ENCODE data around the gene TOP2A.

The TOP2A gene

GRCh38 chr17:40363111-40363827, 54.4 kb downstream of the TOP2A start:
- Histone ChIP-seq H3K27ac (ENCODE audit: low read depth, low read length) (no peak overlapping the region), H3K9ac (ENCODE audit: low read length) (peak overlapping the region; percentile 54), H3K18ac (ENCODE audit: low read length) (no peak overlapping the region), H3K4me1 (ENCODE audit: control insufficient read depth, low read depth, low read length) (no peaks in the 10 kb centered on the region), H3K4ac (ENCODE audit: low read depth, low read length) (no peak overlapping the region), H3K56ac (ENCODE audit: low read length) (peak overlapping the region; percentile 86), H4K5ac (ENCODE audit: low read length) (no peak overlapping the region), H2BK15ac (replicated peaks; ENCODE audit: low read depth) (no peak overlapping the region), H3K36me3 (ENCODE audit: control insufficient read depth, insufficient read depth, low read length) (no peaks in the 10 kb centered on the region), H3K79me1 (ENCODE audit: low read length) (no peaks in the 10 kb centered on the region), H3K4me3 (ENCODE audit: low read length) (peak overlapping the region; percentile 28), H2BK120ac (ENCODE audit: low read depth, low read length) (no peak overlapping the region), H3K23ac (ENCODE audit: low read length) (peak overlapping the region; percentile 97), H3K27me3 (ENCODE audit: insufficient read depth, low read length, poor library complexity) (peaks cover 4% of the 10 kb centered on the region), H2BK5ac (ENCODE audit: low read length) (no peak overlapping the region), H3K79me2 (ENCODE audit: control insufficient read depth, insufficient read depth, low read length) (no peaks in the 10 kb centered on the region), H2AK5ac (ENCODE audit: low read length) (no peak overlapping the region), H4K8ac (ENCODE audit: low read depth, low read length) (no peak overlapping the region), H3K4me2 (ENCODE audit: low read length) (peak overlapping the region; percentile 61)
- no peak for DNase-seq
- no CpG with 5 or more reads among the region's 91 CpGs for WGBS (ENCODE audit: extremely low coverage, insufficient coverage, low lambda C conversion rate)

- no peak overlapping the region for H3K27ac ChIP-seq (ENCODE audit: low read depth, low read length)
- no peak overlapping the region for H3K18ac ChIP-seq (ENCODE audit: low read length)
- no peak overlapping the region for H2BK15ac ChIP-seq (replicated peaks; ENCODE audit: low read depth)
- no CpG with 5 or more reads among the region's 58 CpGs for WGBS (ENCODE audit: extremely low coverage, insufficient coverage, low lambda C conversion rate)
- H2AK5ac ChIP-seq (ENCODE audit: low read length): no peak overlapping the region
- H3K27me3 ChIP-seq (ENCODE audit: insufficient read depth, low read length, poor library complexity): peaks cover 4% of the 10 kb centered on the region
- H2BK120ac ChIP-seq (ENCODE audit: low read depth, low read length): no peak overlapping the region
- no peak overlapping the region for H4K5ac ChIP-seq (ENCODE audit: low read length)
- H3K4me3 ChIP-seq (ENCODE audit: low read length): no peak overlapping the region
- H3K9ac ChIP-seq (ENCODE audit: low read length): peak overlapping the region; percentile 54
- H3K56ac ChIP-seq (ENCODE audit: low read length): peak overlapping the region; percentile 86
- DNase-seq: peak; percentile 91
- H3K4me1 ChIP-seq (ENCODE audit: control insufficient read depth, low read depth, low read length): no peaks in the 10 kb centered on the region
- H3K36me3 ChIP-seq (ENCODE audit: control insufficient read depth, insufficient read depth, low read length): no peaks in the 10 kb centered on the region
- no peak overlapping the region for H3K4ac ChIP-seq (ENCODE audit: low read depth, low read length)
- H3K79me1 ChIP-seq (ENCODE audit: low read length): no peaks in the 10 kb centered on the region
- no peak overlapping the region for H3K23ac ChIP-seq (ENCODE audit: low read length)
- H3K79me2 ChIP-seq (ENCODE audit: control insufficient read depth, insufficient read depth, low read length): no peaks in the 10 kb centered on the region
- H3K4me2 ChIP-seq (ENCODE audit: low read length): peak overlapping the region; percentile 61
- H4K8ac ChIP-seq (ENCODE audit: low read depth, low read length): no peak overlapping the region
- no peak overlapping the region for H2BK5ac ChIP-seq (ENCODE audit: low read length)
These were observed 55.0 kb downstream of the TOP2A start for GRCh38 chr17:40362696-40363110.

- no peaks in the 10 kb centered on the region for H3K79me2 ChIP-seq (ENCODE audit: control insufficient read depth, insufficient read depth, low read length)
- peaks cover 4% of the 10 kb centered on the region for H3K27me3 ChIP-seq (ENCODE audit: insufficient read depth, low read length, poor library complexity)
- no peak overlapping the region for H3K27ac ChIP-seq (ENCODE audit: low read depth, low read length)
- no peaks in the 10 kb centered on the region for H3K36me3 ChIP-seq (ENCODE audit: control insufficient read depth, insufficient read depth, low read length)
- no peak overlapping the region for H4K5ac ChIP-seq (ENCODE audit: low read length)
- no peak overlapping the region for H3K4me2 ChIP-seq (ENCODE audit: low read length)
- H3K18ac ChIP-seq (ENCODE audit: low read length): no peak overlapping the region
- no peak overlapping the region for H3K56ac ChIP-seq (ENCODE audit: low read length)
- no peak overlapping the region for H3K4me3 ChIP-seq (ENCODE audit: low read length)
- H3K79me1 ChIP-seq (ENCODE audit: low read length): no peaks in the 10 kb centered on the region
- H3K4me1 ChIP-seq (ENCODE audit: control insufficient read depth, low read depth, low read length): no peaks in the 10 kb centered on the region
- DNase-seq: no peak
- no peak overlapping the region for H2AK5ac ChIP-seq (ENCODE audit: low read length)
- H3K23ac ChIP-seq (ENCODE audit: low read length): no peak overlapping the region
- H2BK15ac ChIP-seq (replicated peaks; ENCODE audit: low read depth): no peak overlapping the region
- no peak overlapping the region for H4K8ac ChIP-seq (ENCODE audit: low read depth, low read length)
- H3K4ac ChIP-seq (ENCODE audit: low read depth, low read length): no peak overlapping the region
- no peak overlapping the region for H3K9ac ChIP-seq (ENCODE audit: low read length)
- no CpG with 5 or more reads among the region's 24 CpGs for WGBS (ENCODE audit: extremely low coverage, insufficient coverage, low lambda C conversion rate)
- H2BK5ac ChIP-seq (ENCODE audit: low read length): no peak overlapping the region
- no peak overlapping the region for H2BK120ac ChIP-seq (ENCODE audit: low read depth, low read length)
These were observed 55.6 kb downstream of the TOP2A start for GRCh38 chr17:40361925-40362695.

- no peak overlapping the region for H4K5ac ChIP-seq (ENCODE audit: low read length)
- H3K23ac ChIP-seq (ENCODE audit: low read length): no peak overlapping the region
- H3K4me1 ChIP-seq (ENCODE audit: control insufficient read depth, low read depth, low read length): no peaks in the 10 kb centered on the region
- H3K18ac ChIP-seq (ENCODE audit: low read length): no peak overlapping the region
- no peak overlapping the region for H2BK5ac ChIP-seq (ENCODE audit: low read length)
- no peak overlapping the region for H2BK120ac ChIP-seq (ENCODE audit: low read depth, low read length)
- no peak overlapping the region for H3K4me3 ChIP-seq (ENCODE audit: low read length)
- DNase-seq: no peak
- peaks cover 4% of the 10 kb centered on the region for H3K27me3 ChIP-seq (ENCODE audit: insufficient read depth, low read length, poor library complexity)
- WGBS (ENCODE audit: extremely low coverage, insufficient coverage, low lambda C conversion rate): no CpG with 5 or more reads among the region's 32 CpGs
- H2AK5ac ChIP-seq (ENCODE audit: low read length): no peak overlapping the region
- no peak overlapping the region for H3K4ac ChIP-seq (ENCODE audit: low read depth, low read length)
- no peaks in the 10 kb centered on the region for H3K79me2 ChIP-seq (ENCODE audit: control insufficient read depth, insufficient read depth, low read length)
- no peaks in the 10 kb centered on the region for H3K36me3 ChIP-seq (ENCODE audit: control insufficient read depth, insufficient read depth, low read length)
- no peak overlapping the region for H4K8ac ChIP-seq (ENCODE audit: low read depth, low read length)
- peak overlapping the region; percentile 34 for H3K56ac ChIP-seq (ENCODE audit: low read length)
- H3K79me1 ChIP-seq (ENCODE audit: low read length): no peaks in the 10 kb centered on the region
- H3K27ac ChIP-seq (ENCODE audit: low read depth, low read length): no peak overlapping the region
- H2BK15ac ChIP-seq (replicated peaks; ENCODE audit: low read depth): no peak overlapping the region
- H3K9ac ChIP-seq (ENCODE audit: low read length): no peak overlapping the region
- no peak overlapping the region for H3K4me2 ChIP-seq (ENCODE audit: low read length)
These were observed 56.4 kb downstream of the TOP2A start for GRCh38 chr17:40361063-40361924.

GRCh38 chr17:40360091-40360490, 57.6 kb downstream of the TOP2A start:
- Histone ChIP-seq H2BK120ac (ENCODE audit: low read depth, low read length) (no peak overlapping the region), H2BK5ac (ENCODE audit: low read length) (no peak overlapping the region), H4K5ac (ENCODE audit: low read length) (no peak overlapping the region), H3K4me3 (ENCODE audit: low read length) (no peak overlapping the region), H3K79me2 (ENCODE audit: control insufficient read depth, insufficient read depth, low read length) (no peaks in the 10 kb centered on the region), H3K56ac (ENCODE audit: low read length) (no peak overlapping the region), H2BK15ac (replicated peaks; ENCODE audit: low read depth) (no peak overlapping the region), H3K4ac (ENCODE audit: low read depth, low read length) (no peak overlapping the region), H2AK5ac (ENCODE audit: low read length) (no peak overlapping the region), H3K18ac (ENCODE audit: low read length) (no peak overlapping the region), H3K27ac (ENCODE audit: low read depth, low read length) (no peak overlapping the region), H3K4me1 (ENCODE audit: control insufficient read depth, low read depth, low read length) (no peaks in the 10 kb centered on the region), H3K36me3 (ENCODE audit: control insufficient read depth, insufficient read depth, low read length) (no peaks in the 10 kb centered on the region), H4K8ac (ENCODE audit: low read depth, low read length) (no peak overlapping the region), H3K23ac (ENCODE audit: low read length) (no peak overlapping the region), H3K79me1 (ENCODE audit: low read length) (no peaks in the 10 kb centered on the region), H3K27me3 (ENCODE audit: insufficient read depth, low read length, poor library complexity) (peaks cover 4% of the 10 kb centered on the region), H3K4me2 (ENCODE audit: low read length) (no peak overlapping the region), H3K9ac (ENCODE audit: low read length) (no peak overlapping the region)
- DNase-seq: no peak
- no CpG with 5 or more reads among the region's 8 CpGs for WGBS (ENCODE audit: extremely low coverage, insufficient coverage, low lambda C conversion rate)
